HL-60 (cell line): ENCODE results near the gene KCMF1.

Experiments used
- CTCF ChIP-seq: IDR thresholded peaks from one replicate; pipeline ENCODE4 v1.5.1; 2011; ENCODE audit warnings: low read length, control low read depth, inconsistent platforms; ENCODE audit not compliant: insufficient read depth
- GABPA ChIP-seq: IDR thresholded peaks from 2 replicates; pipeline ENCODE4 v1.6.1; 2012; ENCODE audit warnings: low read depth

- TF ChIP-seq GABPA (no peak), CTCF (no peak)
Observed at GRCh38 chr2:85064927-85065577, 94.1 kb downstream of the KCMF1 start.
